Kidney epithelial cell (primary cell): ENCODE data around the gene GNG4. TPM values are rescaled to one million over a fixed set of nuclear protein-coding genes. Genes with fewer than 3 reads are reported as not detected.
"Not testable (repeated sequence)": the region's sequence is repeated elsewhere in the genome, so short reads cannot be mapped to it uniquely, and the experiment has no call there.

Experiments
- DNase-seq: peaks from one replicate; pipeline ENCODE4 v3.0.0-alpha.2; 2010; ENCODE audit warnings: low read depth
- H3K27me3 ChIP-seq: 2 replicates; pipeline ENCODE4 v1.6.0; 2011; ENCODE audit warnings: low read length; ENCODE audit not compliant: control insufficient read depth, insufficient read depth
- H3K36me3 ChIP-seq: 2 replicates; pipeline ENCODE4 v1.5.1; 2011; ENCODE audit warnings: low read length; ENCODE audit not compliant: control insufficient read depth, insufficient read depth
- H3K4me3 ChIP-seq: 2 replicates; pipeline ENCODE4 v1.5.1; 2011; ENCODE audit warnings: low read depth, mild to moderate bottlenecking, control low read depth, low read length
- CTCF ChIP-seq: IDR thresholded peaks from 2 replicates; pipeline ENCODE4 v1.5.1; 2011; ENCODE audit warnings: mild to moderate bottlenecking, moderate library complexity, low read length, control low read depth, inconsistent platforms; ENCODE audit not compliant: insufficient read depth, poor library complexity, severe bottlenecking
- total RNA-seq: library from RNA; depleted of rRNA; stranded (reverse); fragments of >200 nt; gene quantifications from 2 replicates; pipeline ENCODE4 v1.2.3, GENCODE V29; 2015

The GNG4 gene
- total RNA-seq, 1 donor from 2014 or later = 0.54 TPM

GRCh38 chr1:235642943-235643371, 6.6 kb downstream of the GNG4 start:
- H3K4me3 ChIP-seq = no peak overlapping the region
- H3K36me3 ChIP-seq = no peaks in the 10 kb centered on the region
- peaks cover 9% of the 10 kb centered on the region for H3K27me3 ChIP-seq
- no peak for TF ChIP-seq CTCF
- DNase-seq = no peak

- Histone ChIP-seq H3K4me3 (no peak overlapping the region), H3K36me3 (no peaks in the 10 kb centered on the region), H3K27me3 (peaks cover 4% of the 10 kb centered on the region)
- TF ChIP-seq CTCF = no peak
- no peak for DNase-seq
Observed at GRCh38 chr1:235642011-235642942, 7.3 kb downstream of the GNG4 start.

GRCh38 chr1:235640580-235640979, 9.0 kb downstream of the GNG4 start:
- no peak for TF ChIP-seq CTCF
- Histone ChIP-seq H3K4me3 (no peak overlapping the region), H3K27me3 (no peaks in the 10 kb centered on the region), H3K36me3 (no peaks in the 10 kb centered on the region)
- no peak for DNase-seq

GRCh38 chr1:235639226-235640205, 10.1 kb downstream of the GNG4 start:
- TF ChIP-seq CTCF = no peak
- no peaks in the 10 kb centered on the region for H3K36me3 ChIP-seq
- no peaks in the 10 kb centered on the region for H3K27me3 ChIP-seq
- H3K4me3 ChIP-seq = no peak overlapping the region
- no peak for DNase-seq

- H3K4me3 ChIP-seq, H3K27me3 ChIP-seq: not testable (repeated sequence)
Observed at GRCh38 chr1:235638612-235639011, 11.0 kb downstream of the GNG4 start.

GRCh38 chr1:235637756-235638534, 11.6 kb downstream of the GNG4 start:
- DNase-seq = no peak
- Histone ChIP-seq H3K36me3 (no peaks in the 10 kb centered on the region), H3K27me3 (no peaks in the 10 kb centered on the region), H3K4me3 (no peak overlapping the region)
- TF ChIP-seq CTCF = no peak

More at GRCh38 chr1:235638612-235639011, 11.0 kb downstream of the GNG4 start:
- not testable (repeated sequence) for H3K36me3 ChIP-seq, DNase-seq
